DOHH2 (cell line): ENCODE data around the gene GCKR.

Experiments used
- EZH2phosphoT487 ChIP-seq: fragments of 200-600 bp; sonication (generic); IDR thresholded peaks from 2 replicates; pipeline ENCODE4 v1.6.1; 2017; ENCODE audit warnings: borderline replicate concordance, mild to moderate bottlenecking, antibody characterized with exemption, low read length, moderate library complexity, mixed read lengths
- TF ChIP-seq, protein P1 (sequence below): fragments of 200-600 bp; sonication (generic); IDR thresholded peaks from one replicate; pipeline ENCODE4 v1.5.1; 2014; ENCODE audit warnings: antibody characterized with exemption, mild to moderate bottlenecking, low read depth, low read length; ENCODE audit not compliant: poor library complexity, severe bottlenecking

DNA sequence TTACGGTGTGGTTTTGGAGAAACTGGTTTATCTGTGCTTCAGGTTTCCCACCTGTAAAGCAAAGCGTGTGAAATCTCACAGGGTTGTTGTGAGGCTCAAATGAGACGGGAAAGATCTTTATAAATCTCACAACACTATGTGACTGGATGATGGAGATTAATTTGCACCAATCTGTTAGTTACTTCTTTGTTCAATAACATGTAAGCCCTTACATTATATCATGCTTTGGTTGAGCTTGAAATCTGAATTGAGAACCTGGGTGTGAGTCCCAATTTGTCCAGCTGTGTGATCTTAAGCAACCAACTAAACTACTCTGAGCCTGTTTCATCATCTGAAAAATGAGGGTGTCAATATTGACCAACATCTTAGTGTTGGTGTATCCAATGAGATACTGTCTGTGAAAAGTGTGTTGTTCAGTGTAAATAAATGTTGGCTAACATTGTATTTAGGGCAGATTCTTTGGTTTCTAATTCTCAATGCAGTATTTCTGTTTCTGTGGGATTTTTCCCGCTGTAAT, 741 bp upstream of the GCKR start:
- TF ChIP-seq, protein P1, sequence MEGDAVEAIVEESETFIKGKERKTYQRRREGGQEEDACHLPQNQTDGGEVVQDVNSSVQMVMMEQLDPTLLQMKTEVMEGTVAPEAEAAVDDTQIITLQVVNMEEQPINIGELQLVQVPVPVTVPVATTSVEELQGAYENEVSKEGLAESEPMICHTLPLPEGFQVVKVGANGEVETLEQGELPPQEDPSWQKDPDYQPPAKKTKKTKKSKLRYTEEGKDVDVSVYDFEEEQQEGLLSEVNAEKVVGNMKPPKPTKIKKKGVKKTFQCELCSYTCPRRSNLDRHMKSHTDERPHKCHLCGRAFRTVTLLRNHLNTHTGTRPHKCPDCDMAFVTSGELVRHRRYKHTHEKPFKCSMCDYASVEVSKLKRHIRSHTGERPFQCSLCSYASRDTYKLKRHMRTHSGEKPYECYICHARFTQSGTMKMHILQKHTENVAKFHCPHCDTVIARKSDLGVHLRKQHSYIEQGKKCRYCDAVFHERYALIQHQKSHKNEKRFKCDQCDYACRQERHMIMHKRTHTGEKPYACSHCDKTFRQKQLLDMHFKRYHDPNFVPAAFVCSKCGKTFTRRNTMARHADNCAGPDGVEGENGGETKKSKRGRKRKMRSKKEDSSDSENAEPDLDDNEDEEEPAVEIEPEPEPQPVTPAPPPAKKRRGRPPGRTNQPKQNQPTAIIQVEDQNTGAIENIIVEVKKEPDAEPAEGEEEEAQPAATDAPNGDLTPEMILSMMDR = no peak
- no peak for TF ChIP-seq EZH2phosphoT487
